Ishikawa (cell line): Measurements from ENCODE around the gene ANKRD11.
A peak's percentile ranks its signal among the peaks of the same experiment; 100 is the strongest.

ENCODE experiments used
- CEBPB ChIP-seq: IDR thresholded peaks from 2 replicates; pipeline ENCODE4 v1.6.1; 2012
- CREB1 ChIP-seq: IDR thresholded peaks from 2 replicates; pipeline ENCODE4 v1.6.1; 2012; ENCODE audit warnings: low read depth
- EGR1 ChIP-seq: IDR thresholded peaks from 2 replicates; pipeline ENCODE4 v1.6.1; 2012
- EP300 ChIP-seq: IDR thresholded peaks from 2 replicates; pipeline ENCODE4 v1.6.1; 2012; ENCODE audit warnings: borderline replicate concordance
- FOXM1 ChIP-seq: IDR thresholded peaks from 2 replicates; pipeline ENCODE4 v1.6.1; 2012; ENCODE audit warnings: low read depth, borderline replicate concordance
- MAX ChIP-seq: IDR thresholded peaks from 2 replicates; pipeline ENCODE4 v1.6.1; 2012
- NFIC ChIP-seq: IDR thresholded peaks from 2 replicates; pipeline ENCODE4 v1.6.1; 2012
- RAD21 ChIP-seq: IDR thresholded peaks from 2 replicates; pipeline ENCODE4 v1.6.1; 2012; ENCODE audit warnings: low read depth
- REST ChIP-seq: IDR thresholded peaks from 2 replicates; pipeline ENCODE4 v1.6.1; 2012; ENCODE audit warnings: low read depth, mild to moderate bottlenecking
- TAF1 ChIP-seq: IDR thresholded peaks from 2 replicates; pipeline ENCODE4 v1.6.1; 2012; ENCODE audit warnings: low read depth, mild to moderate bottlenecking
- TCF12 ChIP-seq: IDR thresholded peaks from 2 replicates; pipeline ENCODE4 v1.6.1; 2012; ENCODE audit warnings: low read depth
- TEAD4 ChIP-seq: IDR thresholded peaks from 2 replicates; pipeline ENCODE4 v1.6.1; 2012
- USF1 ChIP-seq: IDR thresholded peaks from 2 replicates; pipeline ENCODE4 v1.6.1; 2012
- YY1 ChIP-seq: IDR thresholded peaks from 2 replicates; pipeline ENCODE4 v1.6.1; 2012; ENCODE audit warnings: low read depth
- ZBTB7A ChIP-seq: IDR thresholded peaks from 2 replicates; pipeline ENCODE4 v1.6.1; 2012; ENCODE audit warnings: low read depth

ANKRD11 gene

GRCh38 chr16:89283449-89283848 is 206.9 kb downstream of the ANKRD11 start:
- TF ChIP-seq TEAD4, result no peak
- TF ChIP-seq REST, result no peak
- no peak for TF ChIP-seq USF1
- no peak for TF ChIP-seq CEBPB
- TF ChIP-seq EGR1, result no peak
- TF ChIP-seq CREB1, result no peak
- no peak for TF ChIP-seq ZBTB7A
- TF ChIP-seq YY1, result no peak
- no peak for TF ChIP-seq MAX
- TF ChIP-seq RAD21, result no peak
- TF ChIP-seq NFIC, result no peak
- no peak for TF ChIP-seq TAF1
- TF ChIP-seq TCF12, result no peak
- TF ChIP-seq FOXM1, result no peak
- TF ChIP-seq EP300, result no peak

- no peak for TF ChIP-seq NFIC
- no peak for TF ChIP-seq EP300
- TF ChIP-seq CEBPB, result no peak
- no peak for TF ChIP-seq RAD21
- TF ChIP-seq REST, result no peak
Measured at GRCh38 chr16:89282523-89282922, 207.8 kb downstream of the ANKRD11 start.

- TF ChIP-seq TEAD4 (no peak), REST (no peak), FOXM1 (no peak), EGR1 (no peak)
Measured at GRCh38 chr16:89281829-89282228, 208.5 kb downstream of the ANKRD11 start.

- TF ChIP-seq FOXM1, result no peak
- TF ChIP-seq YY1, result no peak
- no peak for TF ChIP-seq USF1
- no peak for TF ChIP-seq EP300
- no peak for TF ChIP-seq TCF12
- no peak for TF ChIP-seq TAF1
Measured at GRCh38 chr16:89281189-89281577, 209.2 kb downstream of the ANKRD11 start.

- TF ChIP-seq EP300 (no peak), ZBTB7A (0 out of 2 replicates have a peak, but pooled peaks have one; percentile 22)
Measured at GRCh38 chr16:89280546-89281188, 209.7 kb downstream of the ANKRD11 start.
